Measurements from ENCODE around the gene NR2C2. TPM values are rescaled to one million over a fixed set of nuclear protein-coding genes. Genes with fewer than 3 reads are reported as not detected.

The NR2C2 gene
- total and polyA plus RNA-seq, 9 of the 15 experiments (the other 6 are each of a cell fraction or from before 2014, with no cell fraction given): 6.1 to 33.0 (median 14.6) TPM

- TF ChIP-seq CHD1 (IDR thresholded peaks at IDR 0.05; ENCODE audit: low read length) (no peak), ZNF232 (CRISPR knock-in tag; IDR thresholded peaks at IDR 0.05) (no peak), FOXP1 (CRISPR knock-in tag; IDR thresholded peaks at IDR 0.05) (no peak), ZNF384 (IDR thresholded peaks at IDR 0.05; ENCODE audit: low read depth, low read length) (peak; percentile 58), TFAP4 (CRISPR knock-in tag; IDR thresholded peaks at IDR 0.05; ENCODE audit: borderline replicate concordance) (peak; percentile 61), LCOR (CRISPR knock-in tag; IDR thresholded peaks at IDR 0.05) (0 out of 2 replicates have a peak, but pooled peaks have one; percentile 51), FOXA3 (CRISPR knock-in tag; conservative IDR thresholded peaks at IDR 0.05 in 1 of 2, IDR thresholded peaks at IDR 0.05 in 1 of 2) (no peak), ARID1B (IDR thresholded peaks at IDR 0.05) (peak; percentile 35; the same call in 1 of the 2 replicates), JUND (IDR thresholded peaks at IDR 0.05; ENCODE audit: borderline replicate concordance, low read depth, low read length) (peak; percentile 45; the same call in 1 of the 2 replicates), JUND (tag; IDR thresholded peaks at IDR 0.05; ENCODE audit: borderline replicate concordance, low read depth, low read length) (no peak; the same call in 2 of the 3 replicates), FOSL1 (tag; conservative IDR thresholded peaks at IDR 0.05) (peak; percentile 94)
These were observed 63.8 kb downstream of the NR2C2 start (continued) for GRCh38 chr3:15011174-15011573.
